Inflammatory macrophage treated with lipopolysaccharide for 4 hours (primary cell): ENCODE measurements around the gene TNPO2.
A peak's percentile ranks its signal among the peaks of the same experiment; 100 is the strongest.
"Not testable (repeated sequence)": the region's sequence is repeated elsewhere in the genome, so short reads cannot be mapped to it uniquely, and the experiment has no call there.

Experiments
- DNase-seq: peaks from one replicate; pipeline ENCODE4 v3.0.0-alpha.2; 2020

TNPO2 gene

GRCh38 chr19:12736995-12737834, 13.5 kb upstream of the TNPO2 start, which contains the start of gene GET3:
Gene GET3, plus strand, starts transcription at chr19:12737497. Its CDS starts 9 bp downstream, at chr19:12737506.
- DNase-seq = peak; percentile 96

DNA sequence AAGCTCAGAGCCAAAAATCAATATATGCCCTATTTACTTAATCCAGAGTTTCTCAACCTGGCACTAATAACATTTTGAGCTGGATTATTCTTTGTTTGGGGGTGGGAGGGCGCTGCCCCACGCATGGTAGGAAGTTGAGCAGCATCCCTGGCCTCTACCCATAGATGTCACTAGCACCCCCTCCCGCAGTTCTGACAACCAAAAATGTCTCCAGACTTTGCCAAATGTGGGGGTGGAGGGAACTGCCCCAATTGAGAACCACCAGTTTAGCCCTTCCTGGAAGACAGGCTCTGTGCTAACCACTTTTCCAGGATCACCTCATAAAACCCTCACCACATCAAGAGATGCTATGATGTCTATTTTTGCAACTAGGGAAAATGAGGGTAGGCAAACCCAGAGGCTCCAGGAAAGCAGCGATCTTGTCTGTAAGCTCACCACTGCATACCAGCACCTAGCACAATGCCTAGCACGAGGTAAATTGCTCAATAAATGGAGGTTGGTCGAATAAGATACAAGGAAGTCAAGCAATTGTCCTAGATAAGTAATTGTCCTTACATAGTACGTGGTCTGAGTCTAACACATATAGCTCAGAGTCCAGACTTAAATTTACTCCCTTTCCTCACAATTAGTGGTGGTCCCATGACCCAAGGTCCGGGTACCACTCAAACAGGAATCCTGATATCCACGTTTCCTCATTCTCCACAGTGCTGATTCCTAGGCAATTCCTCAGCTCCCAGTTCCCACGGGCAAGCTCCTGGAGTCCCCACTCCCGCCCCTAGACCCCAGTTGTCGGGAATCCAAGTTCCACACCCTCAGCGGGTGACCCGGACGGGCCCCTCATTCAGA, 9.9 kb upstream of the TNPO2 start:
- DNase-seq = peak; percentile 66

GRCh38 chr19:12731337-12731736, 7.6 kb upstream of the TNPO2 start:
- no peak for DNase-seq

- peak; percentile 8 for DNase-seq
Observed at GRCh38 chr19:12730064-12730463, 6.3 kb upstream of the TNPO2 start.

- no peak for DNase-seq
Observed at GRCh38 chr19:12727745-12728433, 4.2 kb upstream of the TNPO2 start.

- DNase-seq = no peak
Observed at GRCh38 chr19:12726988-12727316, 3.2 kb upstream of the TNPO2 start.

DNA sequence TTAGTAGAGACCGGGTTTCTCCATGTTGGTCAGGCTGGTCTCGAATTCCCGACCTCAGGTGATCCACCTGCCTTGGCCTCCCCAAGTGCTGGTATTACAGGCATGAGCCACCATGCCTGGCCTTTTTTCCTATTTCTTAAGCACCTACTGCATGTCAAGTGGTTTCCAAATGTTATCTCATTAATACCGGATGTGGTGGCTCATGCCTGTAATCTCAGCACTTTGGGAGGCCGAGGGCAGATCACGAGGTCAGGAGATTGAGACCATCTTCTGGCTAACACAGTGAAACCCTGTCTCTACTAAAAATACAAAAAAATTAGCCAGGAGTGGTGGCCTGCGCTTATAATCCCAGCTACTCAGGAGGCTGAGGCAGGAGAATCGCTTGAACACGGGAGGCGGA, 1.9 kb upstream of the TNPO2 start:
- DNase-seq = not testable (repeated sequence)

- DNase-seq = no peak
Observed at GRCh38 chr19:12723381-12723640, 421 bp downstream of the TNPO2 start.

- peak; percentile 100 for DNase-seq
Observed at GRCh38 chr19:12722566-12723380, 959 bp downstream of the TNPO2 start.

DNA sequence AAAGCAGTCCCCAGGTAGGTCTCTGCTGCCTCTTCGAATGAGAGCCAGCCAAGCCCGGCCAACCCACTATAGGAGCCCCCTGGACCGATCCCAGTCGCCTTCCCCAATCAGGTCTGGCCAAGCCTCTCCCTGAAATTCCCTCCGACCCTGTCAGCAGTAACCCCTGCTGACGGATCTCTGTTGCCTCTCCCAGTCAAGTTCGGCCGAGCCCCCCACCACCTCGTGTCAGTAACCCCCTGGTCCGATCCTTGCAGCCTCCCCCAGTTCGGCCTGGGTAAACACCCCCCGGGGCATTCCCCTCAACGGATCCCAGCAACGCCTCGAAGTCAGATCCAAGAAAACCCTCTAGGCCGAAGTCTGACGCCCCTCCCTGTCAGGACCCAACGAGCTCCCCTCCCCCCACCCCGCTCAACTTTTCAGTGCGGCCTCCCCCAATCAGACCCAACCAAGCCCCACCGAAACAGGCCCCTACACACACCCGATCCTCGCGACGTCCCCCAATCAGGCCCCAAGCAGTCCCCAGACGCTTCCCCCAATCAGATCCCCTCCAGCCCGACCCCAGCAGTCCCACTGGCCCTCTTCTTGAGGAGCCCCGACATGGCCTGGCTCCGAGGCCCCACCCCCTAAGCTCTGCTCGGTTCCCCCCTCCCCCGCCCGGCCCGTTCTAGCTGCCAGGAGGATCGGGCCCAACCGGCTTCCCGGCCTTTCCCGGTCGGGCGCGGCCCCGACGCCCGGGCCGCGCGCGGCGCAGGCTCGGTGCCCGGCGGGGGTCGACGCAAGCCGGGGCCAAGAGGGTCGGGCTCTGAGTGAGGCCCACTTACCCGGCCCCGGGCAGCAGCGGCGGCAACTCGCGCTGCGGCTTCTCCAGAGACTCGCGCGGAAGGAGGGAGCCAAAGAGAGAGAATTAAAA, 1.8 kb downstream of the TNPO2 start:
- DNase-seq = peak; percentile 49

- DNase-seq = no peak
Observed at GRCh38 chr19:12720851-12721655, 2.7 kb downstream of the TNPO2 start.

GRCh38 chr19:12720296-12720695, 3.4 kb downstream of the TNPO2 start:
- no peak for DNase-seq

DNA sequence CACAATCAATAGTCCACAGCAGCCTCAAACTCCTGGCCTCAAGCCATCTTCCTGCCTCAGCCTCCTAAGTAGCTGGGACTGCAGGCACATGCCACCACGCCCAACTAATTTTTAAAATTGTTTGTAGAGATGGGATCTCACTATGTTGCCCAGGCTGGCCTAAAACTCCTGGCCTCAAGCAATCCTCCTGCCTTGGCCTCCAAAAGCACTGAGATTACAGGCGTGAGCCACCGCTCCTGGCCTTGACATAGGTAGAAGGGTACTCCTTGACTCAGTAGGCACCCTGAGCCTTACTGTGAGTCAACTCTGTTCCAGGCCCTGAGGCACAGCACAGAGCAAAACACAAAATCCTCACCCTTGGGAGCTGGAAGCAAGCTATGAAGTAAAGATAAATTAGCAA, 7.8 kb downstream of the TNPO2 start:
- DNase-seq = no peak

GRCh38 chr19:12715102-12715501, 8.6 kb downstream of the TNPO2 start:
- no peak for DNase-seq

GRCh38 chr19:12713304-12713703, 10.4 kb downstream of the TNPO2 start:
- DNase-seq = not testable (repeated sequence)

GRCh38 chr19:12712077-12712476, 11.7 kb downstream of the TNPO2 start:
- not testable (repeated sequence) for DNase-seq

DNA sequence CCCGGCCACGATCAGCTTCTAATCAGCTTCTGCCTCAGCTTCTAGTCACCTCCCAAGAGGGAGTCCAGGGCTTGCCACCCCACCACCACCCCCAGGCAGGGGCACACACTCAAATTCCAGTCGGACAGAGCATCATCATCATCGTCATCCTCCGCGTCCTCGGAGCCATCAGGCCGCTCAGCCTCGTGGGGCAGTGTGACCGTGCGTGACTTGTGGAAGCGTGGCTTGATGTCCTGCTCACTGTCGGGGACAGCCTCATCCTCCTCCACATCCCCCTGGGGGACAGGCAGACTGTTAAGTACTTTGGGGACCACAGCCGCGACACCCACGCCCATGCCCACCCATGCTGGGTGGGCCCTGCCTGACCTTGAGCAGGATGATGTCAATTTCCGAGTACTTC, 12.5 kb downstream of the TNPO2 start:
- no peak for DNase-seq

DNA sequence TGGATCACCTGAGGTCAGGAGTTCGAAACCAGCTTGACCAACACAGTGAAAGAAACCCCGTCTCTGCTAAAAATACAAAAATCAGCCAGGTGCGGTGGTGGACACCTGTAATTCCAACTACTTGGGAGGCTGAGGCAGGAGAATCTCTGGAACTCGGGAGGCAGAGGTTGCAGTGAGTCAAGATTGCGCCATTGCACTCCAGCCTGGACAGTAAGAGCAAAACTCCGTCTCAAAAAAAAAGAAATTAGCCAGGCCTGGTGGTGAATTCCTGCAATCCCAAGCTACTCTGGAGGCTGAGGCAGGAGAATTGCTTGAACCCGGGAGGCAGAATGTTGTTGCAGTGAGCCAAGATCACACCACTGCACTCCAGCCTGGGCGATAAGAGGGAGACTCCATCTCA, 15.1 kb downstream of the TNPO2 start:
- DNase-seq = no peak

DNA sequence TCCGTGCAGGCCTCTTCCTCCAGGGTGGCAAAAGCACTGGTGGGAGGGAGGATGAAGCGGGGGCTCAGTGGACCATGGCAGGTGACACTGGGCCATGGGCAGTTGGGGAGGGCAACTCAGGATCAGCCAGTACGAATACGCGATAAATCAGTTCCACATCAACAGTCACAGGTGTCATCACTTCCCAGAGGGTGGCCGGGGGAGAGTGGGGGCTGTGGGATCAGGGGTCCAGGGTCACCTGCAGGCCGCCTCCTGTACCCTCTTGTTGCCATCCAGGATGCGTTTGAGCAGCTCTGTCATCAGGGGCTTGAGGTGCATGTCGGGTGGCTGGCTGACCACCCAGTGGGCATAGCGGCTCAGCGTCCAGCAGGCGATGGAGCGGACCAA, 17.4 kb downstream of the TNPO2 start:
- no peak for DNase-seq

GRCh38 chr19:12705654-12706331, 17.9 kb downstream of the TNPO2 start:
- DNase-seq = no peak
